KOPT-K1 (cell line): ENCODE data around the gene FBXL13.
"Not testable (repeated sequence)": the region's sequence is repeated elsewhere in the genome, so short reads cannot be mapped to it uniquely, and the experiment has no call there.

Source experiments
- H3K27ac ChIP-seq: fragments of 200-600 bp; sonication (generic); 2 replicates; pipeline ENCODE4 v1.5.1; 2016; ENCODE audit warnings: antibody characterized with exemption, mild to moderate bottlenecking, low read depth, low read length; ENCODE audit not compliant: poor library complexity, severe bottlenecking
- H3K36me3 ChIP-seq: fragments of 200-600 bp; sonication (generic); 2 replicates; pipeline ENCODE4 v1.5.1; 2017; ENCODE audit warnings: antibody characterized with exemption, mild to moderate bottlenecking, low read length, moderate library complexity; ENCODE audit not compliant: insufficient read depth
- H3K9me3 ChIP-seq: fragments of 200-600 bp; sonication (generic); 2 replicates; pipeline ENCODE4 v1.5.1; 2017; ENCODE audit warnings: antibody characterized with exemption, low read length, mild to moderate bottlenecking; ENCODE audit not compliant: insufficient read depth, poor library complexity, severe bottlenecking

Gene FBXL13

GRCh38 chr7:102902052-102902451 lies 172.5 kb downstream of the FBXL13 start:
- H3K36me3 ChIP-seq, H3K9me3 ChIP-seq, H3K27ac ChIP-seq: not testable (repeated sequence)

GRCh38 chr7:102898532-102898859 lies 176.1 kb downstream of the FBXL13 start:
- no peaks in the 10 kb centered on the region for H3K36me3 ChIP-seq
- no peak overlapping the region for H3K27ac ChIP-seq
- H3K9me3 ChIP-seq: no peaks in the 10 kb centered on the region

DNA sequence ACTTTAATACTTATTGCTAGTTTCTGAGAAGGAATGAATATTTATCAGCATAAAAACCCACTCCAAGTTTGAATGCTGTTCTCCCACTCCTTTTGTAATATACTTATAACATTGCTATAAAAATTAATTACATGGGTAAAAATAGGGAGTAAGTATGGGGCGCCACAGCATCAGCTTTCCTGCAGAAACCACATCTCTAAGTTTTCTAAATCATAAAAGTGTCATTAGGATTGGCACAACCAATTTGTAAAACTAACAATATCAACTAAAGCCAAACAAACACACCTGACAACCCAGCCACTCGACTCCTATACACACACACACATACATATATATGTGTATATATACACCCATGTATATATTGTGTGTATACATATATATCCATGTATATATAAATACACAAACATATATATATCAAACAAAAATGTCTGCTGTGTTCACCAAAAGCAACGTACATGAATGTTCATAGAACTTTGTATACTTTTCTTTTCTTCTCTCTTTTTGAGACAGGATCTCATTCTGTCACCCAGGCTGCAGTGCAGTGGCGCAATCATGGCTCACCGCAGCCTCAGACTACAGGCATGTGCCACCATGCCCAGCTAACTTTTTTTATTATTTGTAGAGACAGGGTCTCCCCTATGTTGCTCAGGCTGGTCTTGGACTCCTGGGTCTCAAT lies 176.6 kb downstream of the FBXL13 start:
- Histone ChIP-seq H3K9me3 (no peaks in the 10 kb centered on the region), H3K27ac (no peak overlapping the region), H3K36me3 (no peaks in the 10 kb centered on the region)

GRCh38 chr7:102897211-102897631 lies 177.4 kb downstream of the FBXL13 start:
- no peaks in the 10 kb centered on the region for H3K36me3 ChIP-seq
- no peaks in the 10 kb centered on the region for H3K9me3 ChIP-seq
- H3K27ac ChIP-seq: no peak overlapping the region

- no peaks in the 10 kb centered on the region for H3K36me3 ChIP-seq
- no peak overlapping the region for H3K27ac ChIP-seq
- no peaks in the 10 kb centered on the region for H3K9me3 ChIP-seq
These were observed 178.0 kb downstream of the FBXL13 start for GRCh38 chr7:102896585-102896984.

DNA sequence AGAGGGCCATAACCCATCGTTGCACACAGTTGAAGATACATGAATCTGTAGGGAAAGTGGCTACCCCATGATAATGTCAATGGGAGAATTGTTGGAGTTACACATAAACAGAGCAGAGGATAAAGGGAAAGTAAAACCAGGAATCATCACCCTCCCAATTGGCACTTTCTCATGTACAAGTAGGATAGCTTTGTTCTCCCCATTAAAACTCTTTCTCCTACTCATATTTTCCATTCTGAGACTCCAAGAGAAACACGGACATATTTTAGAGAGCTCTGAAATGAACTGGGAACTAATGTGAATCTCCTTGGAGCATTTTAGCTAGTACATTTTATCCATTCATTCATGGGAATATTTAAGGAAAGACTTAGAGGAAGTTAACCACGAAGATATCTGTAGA lies 179.0 kb downstream of the FBXL13 start:
- Histone ChIP-seq H3K36me3 (no peaks in the 10 kb centered on the region), H3K27ac (no peak overlapping the region), H3K9me3 (no peaks in the 10 kb centered on the region)

DNA sequence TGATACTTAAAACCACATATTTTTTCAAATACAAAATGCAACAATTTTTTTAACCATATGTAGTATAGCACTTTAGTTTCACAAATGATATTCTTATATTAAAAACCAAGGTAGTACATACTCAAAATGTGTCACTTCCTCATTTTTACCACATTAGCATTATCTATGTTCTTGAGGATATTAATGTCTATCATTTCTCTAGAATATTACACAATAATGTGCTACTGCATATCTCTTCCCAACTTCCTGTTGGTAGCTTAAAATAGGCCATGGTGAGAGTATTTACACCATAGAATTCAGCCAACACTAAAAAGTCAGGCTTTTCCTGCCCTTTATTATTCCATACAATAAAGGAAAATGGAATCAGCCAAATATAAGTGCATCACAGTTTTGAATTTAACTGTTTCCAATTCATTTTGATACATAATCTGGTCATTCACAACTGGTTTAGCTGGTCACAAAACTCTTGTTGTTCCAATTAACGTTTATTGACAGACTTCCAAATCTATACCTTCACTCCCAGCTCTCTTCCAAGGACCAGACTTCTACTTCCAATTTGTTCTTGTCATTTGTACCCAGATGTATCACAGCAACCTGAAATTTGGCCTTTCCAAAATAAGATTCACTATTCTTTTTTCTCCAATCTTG lies 181.8 kb downstream of the FBXL13 start:
- H3K36me3 ChIP-seq: no peaks in the 10 kb centered on the region
- no peaks in the 10 kb centered on the region for H3K9me3 ChIP-seq
- H3K27ac ChIP-seq: no peak overlapping the region

GRCh38 chr7:102891693-102892261 lies 182.8 kb downstream of the FBXL13 start:
- no peaks in the 10 kb centered on the region for H3K36me3 ChIP-seq
- no peaks in the 10 kb centered on the region for H3K9me3 ChIP-seq
- no peak overlapping the region for H3K27ac ChIP-seq

- no peak overlapping the region for H3K27ac ChIP-seq
- H3K9me3 ChIP-seq: no peaks in the 10 kb centered on the region
- no peaks in the 10 kb centered on the region for H3K36me3 ChIP-seq
These were observed 183.5 kb downstream of the FBXL13 start for GRCh38 chr7:102890971-102891692.

GRCh38 chr7:102890292-102890970 lies 184.2 kb downstream of the FBXL13 start:
- Histone ChIP-seq H3K9me3 (no peaks in the 10 kb centered on the region), H3K36me3 (no peaks in the 10 kb centered on the region), H3K27ac (no peak overlapping the region)

DNA sequence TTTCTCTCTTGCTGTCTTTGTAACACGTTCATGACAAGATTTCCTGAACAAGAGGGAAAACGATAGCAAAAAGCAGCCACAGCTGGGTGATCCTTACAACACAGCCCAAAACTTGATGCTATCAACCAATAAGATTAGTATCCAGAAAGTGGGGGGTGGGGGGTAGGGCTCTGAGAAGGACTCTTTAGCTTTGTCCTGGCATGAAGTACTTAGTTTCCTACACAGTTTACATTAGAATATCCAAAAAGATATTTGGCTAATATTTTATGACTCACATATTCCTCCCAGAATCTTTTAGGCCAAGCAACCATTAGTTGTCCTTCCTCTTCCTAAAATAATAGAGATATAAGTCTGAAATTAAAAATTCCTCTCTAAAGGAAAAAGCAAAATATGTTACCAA lies 184.7 kb downstream of the FBXL13 start:
- Histone ChIP-seq H3K9me3 (no peaks in the 10 kb centered on the region), H3K36me3 (no peaks in the 10 kb centered on the region), H3K27ac (no peak overlapping the region)

DNA sequence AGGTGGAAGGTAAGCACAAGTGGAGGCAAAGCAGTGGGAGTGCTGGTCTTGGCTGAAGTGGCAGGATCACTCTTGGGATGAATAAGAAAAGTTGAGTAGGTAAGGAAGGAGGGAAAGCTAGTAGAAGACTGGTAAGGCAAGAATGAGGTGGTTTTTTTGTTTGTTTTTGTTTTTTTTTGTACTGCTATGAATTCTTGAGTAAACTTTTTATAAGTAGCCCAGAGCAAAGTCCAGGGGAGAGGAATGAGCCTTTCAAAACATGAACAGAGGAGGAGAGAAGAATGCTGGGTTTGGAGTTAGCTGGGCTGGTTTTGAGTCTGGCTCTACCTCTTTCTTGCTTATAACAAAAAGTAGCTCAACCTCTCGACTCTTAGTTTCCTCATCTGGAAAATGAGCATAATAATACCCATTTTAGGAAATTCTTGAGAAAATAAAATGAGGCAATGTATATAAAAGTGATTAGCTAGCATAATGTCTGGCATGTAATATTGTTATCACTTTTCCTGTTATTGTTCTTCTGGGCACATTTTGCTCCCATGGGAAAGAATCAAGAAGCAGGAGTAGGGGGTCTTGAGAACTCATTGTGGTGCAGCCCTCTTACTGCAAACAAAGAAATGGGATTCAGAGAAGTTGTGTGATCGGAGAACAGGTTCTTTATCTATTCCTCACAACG lies 185.9 kb downstream of the FBXL13 start:
- H3K27ac ChIP-seq: no peak overlapping the region
- no peaks in the 10 kb centered on the region for H3K36me3 ChIP-seq
- H3K9me3 ChIP-seq: no peaks in the 10 kb centered on the region

DNA sequence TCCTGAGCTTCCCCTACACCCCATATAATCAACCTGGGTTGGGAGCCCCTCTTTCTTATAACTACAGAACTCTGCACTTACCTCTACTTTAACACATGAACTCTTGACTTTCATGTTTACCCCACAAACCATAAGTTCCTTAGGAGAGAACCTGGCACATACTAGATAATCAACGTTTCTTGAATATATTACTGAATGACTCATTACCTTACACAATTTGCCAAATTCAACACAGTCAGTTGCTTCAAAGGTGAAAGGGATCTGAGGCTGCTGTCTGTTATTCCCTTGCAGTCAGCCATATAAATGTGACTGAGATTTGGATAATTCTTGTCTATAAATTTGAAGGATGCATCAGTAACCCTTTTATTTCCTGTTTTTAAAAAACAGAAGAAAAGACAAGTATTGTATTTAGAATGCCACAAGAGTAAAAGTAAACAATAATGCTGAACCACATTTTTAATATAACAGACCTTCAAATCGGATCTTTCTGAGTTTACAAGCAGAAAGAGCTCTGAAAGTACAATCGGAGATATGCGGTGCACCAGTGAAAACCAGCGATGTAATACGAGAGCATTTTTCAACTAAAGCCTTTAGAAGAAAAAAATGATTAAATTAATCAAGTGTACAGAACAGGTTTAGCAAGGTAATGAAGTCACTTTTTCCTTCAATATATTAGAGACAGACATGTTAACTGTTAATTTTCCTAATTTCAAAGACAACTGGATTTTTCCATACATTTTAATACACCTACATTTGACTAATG lies 191.3 kb downstream of the FBXL13 start:
- Histone ChIP-seq H3K27ac (no peak overlapping the region), H3K36me3 (no peaks in the 10 kb centered on the region), H3K9me3 (no peaks in the 10 kb centered on the region)

GRCh38 chr7:102875700-102876295 lies 198.8 kb downstream of the FBXL13 start:
- Histone ChIP-seq H3K36me3 (no peaks in the 10 kb centered on the region), H3K9me3 (no peaks in the 10 kb centered on the region), H3K27ac (no peak overlapping the region)
